KOPT-K1 (cell line): Measurements from ENCODE around the gene RFTN2.
"Not testable (repeated sequence)": the region's sequence is repeated elsewhere in the genome, so short reads cannot be mapped to it uniquely, and the experiment has no call there.

ENCODE experiments used
- H3K27ac ChIP-seq: fragments of 200-600 bp; sonication (generic); 2 replicates; pipeline ENCODE4 v1.5.1; 2016; ENCODE audit warnings: antibody characterized with exemption, mild to moderate bottlenecking, low read depth, low read length; ENCODE audit not compliant: poor library complexity, severe bottlenecking
- H3K36me3 ChIP-seq: fragments of 200-600 bp; sonication (generic); 2 replicates; pipeline ENCODE4 v1.5.1; 2017; ENCODE audit warnings: antibody characterized with exemption, mild to moderate bottlenecking, low read length, moderate library complexity; ENCODE audit not compliant: insufficient read depth
- H3K9me3 ChIP-seq: fragments of 200-600 bp; sonication (generic); 2 replicates; pipeline ENCODE4 v1.5.1; 2017; ENCODE audit warnings: antibody characterized with exemption, low read length, mild to moderate bottlenecking; ENCODE audit not compliant: insufficient read depth, poor library complexity, severe bottlenecking

RFTN2 gene, protein sequence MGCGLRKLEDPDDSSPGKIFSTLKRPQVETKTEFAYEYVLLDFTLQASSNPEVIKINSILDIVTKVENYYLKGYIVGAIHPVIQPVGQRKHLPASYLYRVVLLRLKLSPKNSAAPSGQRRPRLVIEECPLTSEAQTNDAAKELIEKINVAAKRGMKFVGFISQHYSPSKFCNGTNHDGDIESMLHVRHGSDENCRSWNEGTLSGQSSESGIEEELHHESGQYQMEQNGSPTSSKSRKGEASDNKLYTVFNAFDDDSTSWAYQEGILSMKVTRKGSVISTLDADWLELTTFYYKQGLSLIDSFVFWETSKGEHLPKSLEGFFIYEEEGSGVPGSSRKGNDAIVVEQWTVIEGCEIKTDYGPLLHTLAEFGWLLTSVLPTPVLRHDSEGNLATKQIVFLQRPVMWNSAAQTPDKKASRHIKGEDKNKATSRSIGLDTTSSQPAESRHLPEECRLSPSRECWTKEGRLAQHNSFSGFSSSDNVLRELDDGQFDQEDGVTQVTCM

DNA sequence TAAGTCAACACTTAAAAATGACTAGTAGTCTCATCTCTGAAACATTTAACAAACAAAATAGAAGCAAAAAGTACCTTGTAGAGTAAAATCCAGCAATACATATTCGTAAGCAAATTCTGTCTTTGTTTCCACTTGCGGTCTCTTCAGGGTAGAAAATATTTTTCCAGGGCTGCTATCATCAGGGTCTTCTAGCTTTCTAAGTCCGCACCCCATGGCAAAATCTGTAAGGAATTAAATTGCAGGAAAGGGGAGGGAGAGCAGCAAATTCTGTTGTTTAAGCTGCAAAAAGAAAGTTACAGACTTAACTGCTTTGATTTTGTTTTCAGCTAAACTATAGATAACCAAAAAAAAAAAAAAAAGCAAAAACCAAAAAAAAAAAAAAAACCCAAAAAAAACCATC lies at the start of gene RFTN2:
Gene RFTN2 (minus strand): TSS at position 342 of the 400 bp plus-strand sequence. CDS start 129 bp downstream, at position 213.
- Histone ChIP-seq H3K9me3 (no peaks in the 10 kb centered on the region), H3K27ac (no peak within 1 kb of the TSS), H3K36me3 (no peaks in the 10 kb centered on the region)

DNA sequence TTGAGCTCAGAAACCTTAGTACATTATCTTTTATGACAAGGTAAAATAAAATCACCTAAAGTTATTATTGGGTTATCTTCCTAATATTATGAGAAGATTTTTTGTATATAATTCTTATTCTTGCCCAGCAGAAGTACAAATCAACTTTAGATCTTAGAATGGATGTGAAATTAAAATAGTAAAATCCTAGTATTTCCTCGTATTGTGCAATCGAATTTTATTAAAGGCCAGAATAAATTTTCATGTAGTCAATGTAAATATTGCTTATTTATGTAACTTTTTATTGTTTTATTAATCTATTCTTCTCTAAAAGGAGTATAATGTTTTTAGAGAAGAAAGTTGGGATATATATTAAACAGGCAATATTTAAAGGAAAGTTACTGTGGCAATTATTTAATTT lies 42.5 kb upstream of the RFTN2 start:
- Histone ChIP-seq H3K9me3 (no peaks in the 10 kb centered on the region), H3K27ac (no peak overlapping the region), H3K36me3 (peaks cover 14% of the 10 kb centered on the region)

DNA sequence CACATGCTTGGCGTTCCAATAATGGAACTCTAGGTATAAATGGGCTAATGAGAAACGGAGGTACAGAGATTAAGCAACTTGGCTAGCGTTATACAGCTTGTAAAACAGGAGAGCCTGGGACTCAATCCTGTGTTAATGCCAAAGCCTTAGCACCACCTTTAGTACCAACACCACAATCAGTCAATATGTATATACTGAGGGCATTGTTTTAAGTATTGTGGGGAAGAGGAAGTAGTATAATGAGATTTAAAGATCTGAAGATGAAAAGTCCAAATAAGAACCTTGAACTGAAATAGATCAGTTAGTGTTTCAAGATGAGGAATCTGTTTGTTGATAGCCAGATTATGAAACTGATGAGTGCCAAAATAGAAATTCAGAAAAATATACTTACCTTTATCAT lies 37.9 kb upstream of the RFTN2 start:
- Histone ChIP-seq H3K27ac (no peak overlapping the region), H3K9me3 (no peaks in the 10 kb centered on the region), H3K36me3 (peaks cover 54% of the 10 kb centered on the region)

DNA sequence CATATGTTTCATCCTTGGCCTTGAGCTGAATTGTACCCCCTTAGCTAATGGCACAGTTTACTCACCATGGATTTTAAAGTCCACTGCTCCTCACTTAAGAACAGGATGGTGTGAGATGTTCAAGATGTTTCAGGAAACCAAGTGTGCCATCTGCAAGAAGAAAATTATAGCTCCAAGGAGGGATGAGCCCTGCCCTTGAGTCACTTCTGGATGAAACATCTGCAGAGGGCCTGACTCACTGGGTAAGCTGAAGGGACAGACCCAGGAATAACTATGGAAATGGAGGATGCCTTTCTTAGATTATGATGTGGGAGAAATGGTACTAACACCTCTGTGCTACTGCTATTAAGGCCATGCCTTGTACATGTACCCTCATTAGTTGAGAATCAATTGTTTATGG lies 36.2 kb upstream of the RFTN2 start:
- H3K9me3 ChIP-seq: no peaks in the 10 kb centered on the region
- H3K36me3 ChIP-seq: peaks cover 57% of the 10 kb centered on the region
- H3K27ac ChIP-seq: no peak overlapping the region

GRCh38 chr2:197710424-197711042 lies 35.1 kb upstream of the RFTN2 start:
- Histone ChIP-seq H3K9me3 (no peaks in the 10 kb centered on the region), H3K36me3 (peaks cover 57% of the 10 kb centered on the region), H3K27ac (no peak overlapping the region)

DNA sequence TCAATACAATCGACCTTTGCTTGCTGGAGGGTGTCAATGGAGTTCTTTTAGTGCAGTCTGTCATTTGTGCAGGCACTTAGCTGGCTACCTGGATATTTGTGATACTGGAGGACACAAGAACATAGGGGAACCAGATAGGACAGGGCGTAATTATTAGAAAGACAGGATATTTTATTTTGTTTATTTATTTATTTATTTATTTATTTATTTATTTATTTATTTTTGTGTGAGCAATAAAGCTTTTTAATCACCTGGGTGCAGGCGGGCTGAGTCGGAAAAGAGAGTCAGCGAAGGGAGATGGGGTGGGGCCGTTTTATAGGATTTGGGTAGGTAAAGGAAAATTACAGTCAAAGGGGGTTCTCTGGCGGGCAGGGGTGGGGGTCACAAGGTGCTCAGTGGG lies 33.8 kb upstream of the RFTN2 start:
- H3K27ac ChIP-seq, H3K9me3 ChIP-seq: not testable (repeated sequence)
- H3K36me3 ChIP-seq: peaks cover 51% of the 10 kb centered on the region

DNA sequence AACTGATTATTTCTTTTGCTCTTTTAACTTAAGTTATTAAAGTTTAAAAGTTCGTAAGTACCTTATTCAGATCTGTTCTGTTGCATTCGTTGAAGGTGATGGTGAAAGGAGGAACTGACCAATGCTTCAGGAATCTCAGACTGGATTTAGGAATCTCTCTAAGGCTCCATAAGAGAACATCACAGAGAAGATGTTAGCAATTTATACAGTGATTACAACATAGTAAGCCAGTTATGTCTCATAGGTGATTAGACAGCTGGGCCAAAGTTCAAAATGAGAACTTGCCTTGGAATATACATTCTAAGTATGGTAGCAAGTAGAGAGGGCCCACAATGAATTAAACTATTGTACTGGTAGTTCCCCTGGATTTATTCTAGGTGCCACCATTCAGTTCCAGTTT lies 32.9 kb upstream of the RFTN2 start:
- no peak overlapping the region for H3K27ac ChIP-seq
- no peaks in the 10 kb centered on the region for H3K9me3 ChIP-seq
- peaks cover 48% of the 10 kb centered on the region for H3K36me3 ChIP-seq

- Histone ChIP-seq H3K9me3 (no peaks in the 10 kb centered on the region), H3K36me3 (peaks cover 40% of the 10 kb centered on the region), H3K27ac (peak overlapping the region; percentile 8)
Observed at GRCh38 chr2:197707316-197708213, 32.2 kb upstream of the RFTN2 start.

DNA sequence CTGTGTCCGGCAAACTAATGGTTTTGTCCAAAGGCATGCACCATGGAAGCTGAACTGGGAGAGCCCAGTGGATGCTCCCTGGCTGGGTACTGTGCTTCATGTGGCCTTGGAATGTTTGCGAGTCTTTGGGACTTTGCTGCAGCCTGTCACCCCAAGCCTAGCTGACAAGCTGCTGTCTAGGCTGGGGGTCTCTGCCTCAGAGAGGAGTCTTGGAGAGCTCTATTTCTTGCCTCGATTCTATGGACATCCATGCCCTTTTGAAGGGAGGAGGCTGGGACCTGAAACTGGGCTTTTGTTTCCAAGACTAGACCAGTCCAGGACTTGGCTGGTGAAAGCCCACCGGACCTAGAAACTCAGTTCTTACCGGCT lies 31.4 kb upstream of the RFTN2 start:
- Histone ChIP-seq H3K27ac (peak overlapping the region; percentile 19), H3K9me3 (no peaks in the 10 kb centered on the region), H3K36me3 (peaks cover 32% of the 10 kb centered on the region)

GRCh38 chr2:197705912-197706838 lies 30.8 kb upstream of the RFTN2 start:
- Histone ChIP-seq H3K9me3 (no peaks in the 10 kb centered on the region), H3K27ac (peak overlapping the region; percentile 79), H3K36me3 (peaks cover 26% of the 10 kb centered on the region)

GRCh38 chr2:197705121-197705911 lies 29.9 kb upstream of the RFTN2 start, which contains the start of gene MARS2:
TSS of gene MARS2 (plus strand) at chr2:197705369. CDS start at chr2:197705406, 37 bp downstream.
- peaks cover 20% of the 10 kb centered on the region for H3K36me3 ChIP-seq
- H3K9me3 ChIP-seq: no peaks in the 10 kb centered on the region
- H3K27ac ChIP-seq: peak within 1 kb of the TSS; percentile 79

GRCh38 chr2:197704434-197705120 lies 29.2 kb upstream of the RFTN2 start:
- Histone ChIP-seq H3K36me3 (peaks cover 13% of the 10 kb centered on the region), H3K9me3 (no peaks in the 10 kb centered on the region), H3K27ac (peak overlapping the region; percentile 79)

DNA sequence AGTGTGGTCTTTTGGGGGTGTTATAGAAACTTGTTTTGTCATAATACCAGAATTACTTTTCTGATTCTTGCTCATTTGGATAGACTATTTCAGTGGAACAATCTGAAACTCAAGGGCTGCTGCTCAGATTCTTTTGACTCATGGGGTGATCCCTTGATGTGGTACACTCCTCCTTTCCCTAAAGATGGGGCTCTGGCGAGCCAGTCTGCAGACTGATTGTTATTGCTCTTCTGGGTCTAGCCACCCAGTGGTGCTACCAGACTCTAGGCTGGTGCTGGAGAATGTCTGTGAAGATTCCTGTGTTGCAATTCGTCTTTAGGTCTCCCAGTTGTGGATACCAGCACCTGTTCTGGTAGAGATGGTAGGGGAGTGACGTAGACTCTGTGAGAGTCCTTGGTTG lies 25.6 kb upstream of the RFTN2 start:
- Histone ChIP-seq H3K36me3 (no peaks in the 10 kb centered on the region), H3K27ac (no peak overlapping the region), H3K9me3 (no peaks in the 10 kb centered on the region)
